GM12873 (cell line): Measurements from ENCODE around the gene MECR.

ENCODE experiments used
- TF ChIP-seq, protein P1 (sequence below): IDR thresholded peaks from 2 replicates; pipeline ENCODE4 v1.5.1; 2012; ENCODE audit warnings: low read depth, mild to moderate bottlenecking, moderate library complexity, low read length, control low read depth; ENCODE audit not compliant: insufficient read depth; ENCODE audit errors: missing control alignments

Gene MECR

DNA sequence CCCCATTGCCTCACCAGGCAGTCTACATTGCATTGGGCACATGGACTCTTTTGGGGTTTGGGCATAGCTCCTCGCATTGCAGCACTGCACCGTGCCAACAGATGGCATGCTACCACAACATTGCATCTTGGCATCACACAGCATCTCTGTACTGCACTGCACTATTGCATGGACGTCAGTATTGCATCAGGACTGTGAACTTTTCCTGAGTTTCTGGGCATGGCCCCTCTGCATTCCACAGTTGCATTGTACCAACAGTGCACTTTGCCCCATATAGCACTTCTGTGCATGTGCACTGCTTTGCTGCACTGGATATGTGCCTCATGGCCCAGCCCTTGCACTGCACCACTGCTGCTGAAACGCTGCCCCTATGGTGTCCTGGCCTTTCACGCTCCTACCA lies 15.1 kb upstream of the MECR start:
- TF ChIP-seq, protein P1, sequence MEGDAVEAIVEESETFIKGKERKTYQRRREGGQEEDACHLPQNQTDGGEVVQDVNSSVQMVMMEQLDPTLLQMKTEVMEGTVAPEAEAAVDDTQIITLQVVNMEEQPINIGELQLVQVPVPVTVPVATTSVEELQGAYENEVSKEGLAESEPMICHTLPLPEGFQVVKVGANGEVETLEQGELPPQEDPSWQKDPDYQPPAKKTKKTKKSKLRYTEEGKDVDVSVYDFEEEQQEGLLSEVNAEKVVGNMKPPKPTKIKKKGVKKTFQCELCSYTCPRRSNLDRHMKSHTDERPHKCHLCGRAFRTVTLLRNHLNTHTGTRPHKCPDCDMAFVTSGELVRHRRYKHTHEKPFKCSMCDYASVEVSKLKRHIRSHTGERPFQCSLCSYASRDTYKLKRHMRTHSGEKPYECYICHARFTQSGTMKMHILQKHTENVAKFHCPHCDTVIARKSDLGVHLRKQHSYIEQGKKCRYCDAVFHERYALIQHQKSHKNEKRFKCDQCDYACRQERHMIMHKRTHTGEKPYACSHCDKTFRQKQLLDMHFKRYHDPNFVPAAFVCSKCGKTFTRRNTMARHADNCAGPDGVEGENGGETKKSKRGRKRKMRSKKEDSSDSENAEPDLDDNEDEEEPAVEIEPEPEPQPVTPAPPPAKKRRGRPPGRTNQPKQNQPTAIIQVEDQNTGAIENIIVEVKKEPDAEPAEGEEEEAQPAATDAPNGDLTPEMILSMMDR, result peak; percentile 60

DNA sequence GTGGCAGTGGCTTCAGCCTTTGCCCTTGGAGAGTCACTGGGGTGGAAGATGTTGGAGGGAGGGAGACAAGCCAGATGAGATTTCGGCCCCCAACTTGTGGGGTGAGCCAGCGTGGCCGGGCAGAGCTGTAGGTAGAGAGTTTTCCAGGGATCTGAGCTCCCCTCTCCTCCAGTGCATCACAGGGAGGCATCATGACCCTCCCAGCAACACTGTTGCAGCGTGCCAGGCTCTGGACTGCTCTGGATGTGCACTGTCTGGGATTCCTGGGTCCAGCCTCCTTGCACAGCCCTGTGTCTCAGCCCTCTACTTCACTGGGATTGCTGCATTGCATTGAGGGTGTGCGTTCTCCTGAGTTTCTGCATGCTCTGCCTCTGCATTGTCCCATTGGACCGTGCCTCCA lies 14.5 kb upstream of the MECR start:
- TF ChIP-seq, protein P1, result no peak

DNA sequence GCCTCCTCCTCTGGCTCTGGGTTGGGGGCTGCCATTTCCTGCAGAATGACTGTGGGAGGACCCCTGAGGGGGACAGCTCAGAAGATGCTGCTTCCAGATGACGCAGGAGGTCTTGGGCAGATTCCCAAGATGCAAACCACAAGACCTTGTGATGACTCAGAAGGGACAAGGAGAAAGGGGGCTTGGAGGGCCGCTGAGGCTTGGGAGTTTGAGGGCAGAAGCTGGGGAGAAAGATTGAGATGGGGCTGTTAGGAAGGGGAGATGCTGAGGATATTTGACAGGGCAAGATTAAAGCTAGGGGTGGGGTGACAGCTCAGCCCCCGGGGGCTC lies 13.1 kb upstream of the MECR start:
- TF ChIP-seq, protein P1, result no peak

DNA sequence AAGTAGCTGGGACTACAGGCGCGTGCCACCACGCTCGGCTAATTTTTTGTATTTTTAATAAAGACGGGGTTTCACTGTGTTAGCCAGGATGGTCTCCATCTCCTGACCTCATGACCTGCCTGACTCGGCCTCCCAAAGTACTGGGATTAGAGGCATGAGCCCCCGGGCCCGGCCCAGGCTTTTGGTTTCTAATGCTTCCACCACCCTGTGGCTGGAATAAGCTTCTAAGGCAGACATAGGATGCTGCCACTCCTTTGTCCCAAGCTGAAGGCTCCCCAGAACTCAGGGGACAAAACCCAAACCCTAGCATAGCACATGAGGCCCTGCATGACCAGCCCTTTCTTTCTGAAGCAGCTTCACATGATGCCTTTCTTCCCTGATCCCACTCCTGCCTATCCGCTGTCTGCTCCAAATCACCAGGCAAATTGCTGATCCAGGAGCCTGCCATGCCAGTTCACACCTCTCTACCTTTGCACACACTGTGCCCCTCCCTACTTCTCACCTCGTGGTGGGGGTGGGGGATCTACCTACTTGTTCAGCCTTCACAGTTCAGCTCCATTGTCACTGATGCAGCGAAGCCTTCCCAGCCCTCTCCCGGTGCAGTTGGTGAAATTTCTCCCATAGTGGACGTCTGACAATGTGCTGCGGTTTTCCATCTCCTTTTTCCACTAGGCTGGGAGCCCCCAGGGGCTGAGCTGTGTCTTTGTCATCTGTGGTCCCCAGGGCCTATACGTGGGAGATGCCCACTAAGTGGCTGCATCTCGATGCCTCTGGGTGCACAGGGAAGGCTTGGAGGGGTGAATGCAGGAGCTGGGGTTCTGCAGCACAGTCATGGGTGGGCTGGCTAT lies 12.5 kb upstream of the MECR start:
- TF ChIP-seq, protein P1, result no peak

DNA sequence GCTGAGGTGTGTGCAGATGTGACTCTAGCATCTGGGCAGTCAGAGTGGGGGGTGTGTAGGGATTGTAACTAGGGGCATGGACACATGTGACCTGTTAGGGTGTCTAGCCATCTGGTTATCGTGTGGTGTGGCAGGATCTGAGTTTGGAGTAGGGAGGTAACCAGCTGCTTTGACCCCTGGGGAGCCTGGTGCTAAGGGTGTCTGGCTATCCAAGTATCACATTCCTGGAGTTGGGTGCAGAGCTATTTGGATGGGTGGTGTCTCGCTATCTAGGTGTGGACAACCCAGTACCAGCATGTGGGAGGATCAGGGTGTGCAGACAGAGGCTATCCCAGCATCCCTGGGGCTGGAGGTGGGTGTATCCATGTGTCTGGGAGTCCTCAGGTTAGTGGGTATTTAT lies 10.3 kb upstream of the MECR start:
- TF ChIP-seq, protein P1, result no peak

DNA sequence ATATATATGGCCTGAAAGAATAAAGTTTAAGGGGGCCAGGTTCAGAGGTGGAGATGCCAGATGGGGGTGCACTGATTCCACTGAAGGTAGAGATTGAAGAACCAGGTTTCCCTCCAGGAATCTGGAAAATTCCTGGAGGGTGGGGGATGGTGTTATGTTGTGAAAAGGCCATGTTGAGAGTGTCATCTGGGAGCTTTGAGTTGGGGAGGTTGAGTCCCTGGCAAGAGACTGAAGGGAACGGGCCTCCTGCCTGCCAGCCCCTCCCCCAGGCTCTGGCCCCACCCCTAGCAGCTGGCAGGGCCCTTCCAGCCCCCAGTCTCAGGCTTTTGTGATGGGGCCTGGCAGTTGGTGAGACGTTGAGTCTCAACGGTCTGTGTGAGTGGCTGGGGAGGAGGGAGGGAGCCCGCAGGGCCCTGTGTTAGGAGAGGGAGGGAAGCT lies 9.7 kb upstream of the MECR start:
- TF ChIP-seq, protein P1, result no peak

DNA sequence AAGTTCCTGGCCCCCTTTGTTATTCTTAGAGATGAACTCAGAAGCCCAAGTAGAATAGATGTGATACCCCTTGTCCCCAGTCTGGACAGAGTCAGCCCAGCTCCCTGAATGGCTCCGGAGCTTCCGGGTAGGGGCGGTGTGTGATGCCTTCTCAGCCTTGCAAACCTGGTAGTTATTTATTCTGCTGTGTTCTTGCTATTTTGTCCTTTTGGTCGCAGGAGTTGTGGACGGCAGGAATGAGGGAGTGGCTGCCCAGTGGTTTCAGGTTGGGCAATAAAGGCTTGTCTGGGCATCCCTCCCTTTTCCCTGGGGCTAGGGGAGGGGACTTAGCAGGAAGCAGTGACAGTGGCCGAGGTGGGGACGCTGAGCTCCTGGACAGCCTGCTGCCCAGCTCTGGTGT lies 8.4 kb upstream of the MECR start:
- TF ChIP-seq, protein P1, result no peak

DNA sequence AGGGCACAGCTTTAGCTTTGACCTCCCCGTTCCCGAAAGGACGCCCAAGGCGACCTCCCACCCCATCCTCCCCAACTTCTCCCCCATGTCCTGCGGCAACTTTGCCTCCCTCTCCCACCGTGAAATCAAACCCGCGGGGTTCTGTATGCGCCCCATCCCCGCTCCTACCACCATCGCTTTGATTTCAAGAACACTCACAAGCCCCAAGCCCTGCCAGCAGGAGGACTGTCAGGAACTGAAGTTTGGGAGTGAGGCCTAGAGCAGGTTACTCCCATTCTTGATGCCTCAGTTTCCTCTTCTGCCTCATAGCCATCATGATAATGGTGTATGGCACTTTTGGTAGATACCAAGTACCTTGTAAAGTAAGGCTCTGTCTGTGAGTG lies 7.9 kb upstream of the MECR start:
- TF ChIP-seq, protein P1, result no peak
